Transverse colon (tissue), 3 donors: ENCODE data around the gene SNTG2.

Experiments used
- CTCF ChIP-seq, 5 experiments: fragments of 200-600 bp in 3 of 5; fragments of 450-650 bp in 2 of 5; sonication (generic) in 3 of 5; IDR thresholded peaks; 1 replicate in 2 of 5; 2 replicates in 3 of 5; pipeline ENCODE4 v1.5.1; 2016 to 2017; ENCODE audit warnings: antibody characterized with exemption in 5 of 5, inconsistent platforms in 3 of 5, mild to moderate bottlenecking in 2 of 5, moderate library complexity in 1 of 5
- POLR2A ChIP-seq: fragments of 450-650 bp; IDR thresholded peaks from one replicate; pipeline ENCODE4 v1.6.1; 2016; ENCODE audit warnings: antibody characterized with exemption, mild to moderate bottlenecking, moderate library complexity

- no peak for TF ChIP-seq CTCF (IDR thresholded peaks at IDR 0.05)
- no peak for TF ChIP-seq POLR2A
Measured at GRCh38 chr2:1350111-1350510, 399.5 kb downstream of the SNTG2 start.
